Colon (tissue), 2 donors: ENCODE measurements around the gene KRTAP10-10.
"Not testable (repeated sequence)": the region's sequence is repeated elsewhere in the genome, so short reads cannot be mapped to it uniquely, and the experiment has no call there.

ENCODE experiments used
- FAIRE-seq: peaks from 2 replicates; lab custom pipeline; 2012; peaks lifted over from hg19 to GRCh38; lab: Jason Lieb, UNC
- donor health status: control.
- donor health status: control.

KRTAP10-10 gene

DNA sequence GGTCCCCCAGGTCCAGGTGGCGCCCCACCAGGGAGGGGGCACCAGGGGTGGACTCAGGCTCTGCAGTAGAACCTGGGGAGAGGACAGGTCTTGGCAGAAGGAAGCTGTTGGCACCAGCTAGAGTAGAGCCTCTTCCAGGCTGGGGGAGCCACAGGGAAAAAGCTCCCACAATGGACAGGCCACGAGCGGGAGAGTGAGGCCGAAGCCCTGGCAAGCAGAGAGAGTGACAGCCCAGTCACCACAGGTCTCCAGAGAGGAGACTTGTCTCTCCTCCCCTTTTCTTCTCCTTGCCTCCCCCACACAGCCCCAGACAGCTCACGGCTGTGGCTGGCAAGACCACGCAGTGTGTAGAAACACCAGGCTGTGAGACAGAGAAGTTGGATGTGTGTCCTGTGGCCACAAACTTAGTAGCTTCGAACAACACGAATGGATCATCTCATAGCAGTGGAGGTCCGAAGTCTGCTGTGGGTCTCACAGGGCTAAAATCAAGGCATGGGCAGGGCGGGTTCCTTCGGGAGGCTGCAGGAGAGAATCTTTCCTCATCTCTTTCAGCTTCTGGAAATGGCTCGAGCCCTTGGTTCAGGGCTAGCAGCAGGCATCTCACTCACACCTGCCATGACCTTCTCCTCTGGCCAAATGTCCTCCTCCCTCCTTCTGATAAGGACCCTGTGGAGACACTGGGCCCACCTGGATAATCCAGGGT, 14.0 kb downstream of the KRTAP10-10 start:
- no peak for FAIRE-seq

DNA sequence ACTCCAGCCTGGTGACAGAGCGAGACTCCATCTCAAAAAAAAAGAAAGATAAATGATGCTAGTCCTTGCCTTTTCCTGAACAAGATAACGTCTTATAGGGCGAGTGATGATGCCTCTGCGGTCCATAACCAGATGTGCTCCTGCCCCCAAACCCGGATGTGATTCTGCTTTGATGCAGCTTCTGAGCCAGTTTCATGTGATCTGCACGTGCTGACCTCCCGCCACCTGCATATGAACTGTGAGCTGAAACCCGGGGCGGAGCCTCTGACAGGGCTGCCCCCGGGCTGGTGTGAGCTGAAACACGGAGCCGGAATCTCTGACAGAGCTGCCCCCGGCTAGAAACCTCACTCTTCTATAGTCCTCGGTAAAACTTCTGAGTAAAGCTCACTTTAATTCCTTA, 16.0 kb downstream of the KRTAP10-10 start:
- FAIRE-seq, result no peak

DNA sequence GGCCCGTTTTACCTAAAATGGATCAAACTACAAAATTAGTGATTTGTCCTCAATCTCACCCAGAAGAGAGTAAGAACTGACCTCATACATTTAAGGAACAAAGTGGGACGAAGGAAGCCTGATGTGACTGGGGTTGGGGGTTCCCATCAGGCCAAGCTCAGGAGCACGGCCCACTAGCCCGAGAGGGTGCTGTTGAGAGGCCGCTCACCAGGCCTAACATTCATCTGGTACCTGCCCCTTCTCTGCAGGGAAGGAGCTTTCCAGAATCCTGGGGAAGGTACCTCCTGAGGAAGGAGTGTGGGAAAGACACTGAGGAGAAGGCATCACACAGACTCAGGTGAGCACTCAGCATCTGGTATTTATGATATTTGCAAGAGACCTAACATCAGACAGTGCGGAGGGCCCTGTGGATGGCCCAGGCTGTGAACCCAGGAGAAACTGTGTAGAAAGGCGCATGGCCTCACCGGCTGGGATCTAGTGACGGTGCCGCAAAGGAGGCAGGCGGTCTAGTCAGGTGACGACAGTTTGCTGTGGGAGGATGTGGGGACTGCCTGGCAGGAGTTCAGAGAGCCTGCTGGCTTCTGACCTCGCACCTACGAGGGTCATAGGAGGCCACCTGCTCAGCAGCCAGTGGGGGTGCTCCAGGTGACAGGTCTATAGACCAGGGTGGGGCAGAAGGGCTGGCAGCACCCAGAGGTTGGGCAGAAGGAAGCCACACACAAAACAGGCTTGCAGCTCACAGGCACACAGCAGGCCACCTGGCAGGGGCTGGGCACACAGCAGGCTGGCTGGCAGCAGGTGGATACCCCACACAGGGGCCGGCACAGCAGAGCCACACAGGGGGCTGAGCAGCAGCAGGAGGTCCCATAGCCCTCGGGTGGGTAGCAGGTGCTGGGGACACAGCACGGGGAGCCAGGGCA, 16.8 kb downstream of the KRTAP10-10 start:
- FAIRE-seq, result no peak

DNA sequence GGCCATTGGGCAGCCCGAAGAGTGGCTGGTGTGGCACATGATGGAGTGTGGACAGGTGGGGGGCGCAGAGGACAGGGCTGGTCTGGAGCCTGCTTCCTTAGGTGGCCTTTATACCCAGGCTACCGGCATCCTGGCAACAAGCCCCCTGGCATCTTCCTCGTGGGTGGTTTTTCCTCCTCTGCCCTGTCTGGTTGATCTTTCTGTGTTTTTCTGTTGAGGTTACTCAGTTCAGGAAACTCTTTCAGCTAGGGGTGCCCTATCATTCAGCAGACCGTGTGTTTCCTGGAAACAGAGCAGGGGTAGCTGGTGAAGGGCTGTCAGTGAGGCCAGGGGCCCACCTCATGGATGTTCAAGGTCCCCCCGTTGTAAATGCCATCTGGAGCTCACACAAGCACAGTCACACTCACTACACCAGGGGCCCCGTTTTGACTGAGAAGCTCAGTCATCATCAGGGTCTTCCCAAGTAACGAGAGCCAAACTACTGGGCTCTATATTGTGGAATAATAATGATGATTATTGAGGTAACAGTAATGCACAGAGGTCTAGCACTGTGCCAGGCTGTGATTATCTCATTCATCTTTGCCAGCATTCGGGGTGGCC, 17.5 kb downstream of the KRTAP10-10 start, which contains the start of gene KRTAP12-4:
TSS of gene KRTAP12-4 (minus strand) at position 84 of the 600 bp plus-strand sequence. CDS start at position 39, 45 bp downstream.
- FAIRE-seq, result no peak

DNA sequence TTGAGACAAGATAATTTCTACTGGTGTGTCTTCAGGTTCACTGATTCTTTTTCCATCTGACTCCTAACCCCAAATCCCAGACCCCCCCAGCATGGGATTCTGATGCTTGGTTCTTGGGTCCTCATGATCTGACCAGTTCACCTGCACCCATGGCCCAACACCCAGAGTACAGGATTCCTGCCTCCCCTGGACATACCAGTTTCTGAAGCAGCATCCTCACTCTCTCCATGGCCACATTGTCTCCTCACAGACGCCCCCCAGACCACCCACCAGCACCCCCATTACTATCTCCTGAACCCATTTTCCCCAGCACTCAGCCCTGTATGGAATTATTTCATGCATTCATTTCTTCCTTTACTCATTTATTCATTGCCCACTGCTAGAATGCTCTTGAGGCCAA, 19.7 kb downstream of the KRTAP10-10 start:
- no peak for FAIRE-seq

DNA sequence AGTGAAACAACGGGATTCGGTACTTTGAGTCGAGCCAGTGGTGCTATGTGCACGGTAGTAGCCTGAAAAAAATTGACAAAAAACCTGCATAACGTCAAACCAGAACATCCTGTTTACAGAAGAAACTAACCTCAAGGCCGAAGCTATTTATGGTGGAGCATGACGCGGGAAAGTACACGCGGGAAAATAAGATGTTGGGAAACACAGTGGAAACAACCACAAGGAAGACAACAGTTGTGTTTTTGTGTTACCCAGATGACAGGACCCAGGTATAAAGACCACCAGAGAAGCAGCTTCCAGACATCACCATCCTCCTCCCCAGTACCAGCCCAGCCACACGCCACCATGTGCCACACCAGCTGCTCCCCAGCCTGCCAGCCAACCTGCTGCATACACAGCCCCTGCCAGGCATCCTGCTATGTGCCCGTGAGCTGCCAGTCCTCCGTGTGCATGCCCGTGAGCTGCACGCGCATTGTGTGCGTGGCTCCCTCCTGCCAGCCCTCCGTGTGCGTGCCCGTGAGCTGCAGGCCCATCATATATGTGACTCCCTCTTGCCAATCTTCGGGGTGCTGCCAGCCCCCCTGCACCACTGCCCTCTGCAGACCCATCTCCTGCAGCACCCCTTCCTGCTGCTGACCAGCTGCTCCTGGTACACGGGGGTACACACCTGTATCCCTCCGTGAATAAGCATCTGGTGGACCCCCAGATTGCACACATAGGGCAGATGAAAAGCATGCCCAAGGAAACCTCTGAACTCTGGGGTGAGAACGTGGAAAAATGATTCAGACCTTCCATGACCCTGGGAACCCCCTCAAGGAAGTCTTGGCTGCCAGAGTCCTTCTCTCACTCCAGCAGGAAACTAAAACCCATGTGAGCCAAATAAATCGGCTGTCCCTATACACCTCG, 20.7 kb downstream of the KRTAP10-10 start, which contains the start of gene KRTAP12-3:
TSS of gene KRTAP12-3 (plus strand) at position 298 of the 906 bp plus-strand sequence. CDS start at position 346, 48 bp downstream.
- no peak for FAIRE-seq

DNA sequence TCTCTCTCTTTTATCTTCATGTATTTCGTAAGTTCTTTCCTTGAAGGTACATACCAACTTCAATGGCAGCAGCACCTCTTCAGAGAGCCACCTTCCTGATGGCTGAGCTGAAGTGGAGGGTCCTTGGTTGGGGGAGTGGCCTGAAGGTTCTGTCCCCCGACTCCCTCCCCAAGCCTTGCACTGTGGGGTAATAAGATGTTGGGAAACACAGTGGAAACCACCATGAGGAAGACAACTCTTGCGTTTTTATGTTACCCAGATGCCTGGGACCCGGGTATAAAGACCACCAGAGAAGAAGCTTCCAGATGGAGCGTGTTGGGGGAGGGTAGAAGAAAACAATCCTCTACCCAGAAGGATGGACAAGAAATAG, 21.4 kb downstream of the KRTAP10-10 start:
- FAIRE-seq, result no peak

DNA sequence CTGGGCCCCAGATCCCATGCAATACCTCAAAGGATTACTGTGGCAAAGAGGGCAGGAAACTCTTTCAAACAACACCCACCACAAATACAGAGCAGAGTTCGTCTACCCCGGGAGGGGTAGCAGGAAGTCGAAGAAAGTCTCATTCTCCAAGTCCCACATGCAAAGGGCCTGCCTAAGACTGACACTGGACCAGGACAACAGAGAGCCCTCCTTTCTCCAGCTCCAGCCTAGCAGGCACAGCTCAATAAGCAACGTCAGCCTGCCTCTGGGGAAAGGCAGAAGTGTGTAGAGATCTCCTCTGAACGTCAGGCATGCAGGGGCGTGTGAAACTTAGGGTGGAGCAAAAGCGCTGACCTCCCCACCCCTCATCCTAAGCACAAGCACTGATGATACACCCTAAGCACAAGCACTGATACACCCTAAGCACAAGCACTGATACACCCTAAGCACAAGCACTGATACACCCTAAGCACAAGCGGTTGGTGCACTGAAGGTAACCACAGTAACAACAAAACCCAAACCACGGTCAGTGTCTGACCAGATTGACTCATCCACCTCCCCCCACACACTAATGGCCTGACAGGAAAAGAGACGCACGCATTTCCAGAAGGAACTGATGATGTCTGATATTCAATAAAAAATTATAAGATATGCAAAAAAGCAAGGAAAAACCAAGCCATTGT, 21.9 kb downstream of the KRTAP10-10 start:
- FAIRE-seq, result no peak

DNA sequence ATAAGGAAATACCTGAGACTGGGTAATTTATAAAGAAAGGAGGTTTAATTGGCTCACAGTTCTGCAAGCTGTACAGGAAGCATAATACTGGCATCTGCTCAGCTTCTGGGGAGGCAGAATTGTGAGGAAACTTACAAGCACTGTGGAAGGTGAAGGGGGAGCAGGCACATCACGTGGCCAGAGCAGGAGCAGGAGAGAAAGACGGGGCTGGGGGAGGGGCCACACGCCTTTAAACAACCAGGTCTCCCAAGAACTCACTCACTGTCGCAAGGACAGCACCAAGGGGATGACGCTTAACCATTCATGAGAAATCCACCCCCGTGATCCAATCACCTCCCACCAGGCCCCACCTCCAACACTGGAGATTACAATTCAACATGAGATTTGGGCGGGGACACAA, 24.4 kb downstream of the KRTAP10-10 start:
- not testable (repeated sequence) for FAIRE-seq

DNA sequence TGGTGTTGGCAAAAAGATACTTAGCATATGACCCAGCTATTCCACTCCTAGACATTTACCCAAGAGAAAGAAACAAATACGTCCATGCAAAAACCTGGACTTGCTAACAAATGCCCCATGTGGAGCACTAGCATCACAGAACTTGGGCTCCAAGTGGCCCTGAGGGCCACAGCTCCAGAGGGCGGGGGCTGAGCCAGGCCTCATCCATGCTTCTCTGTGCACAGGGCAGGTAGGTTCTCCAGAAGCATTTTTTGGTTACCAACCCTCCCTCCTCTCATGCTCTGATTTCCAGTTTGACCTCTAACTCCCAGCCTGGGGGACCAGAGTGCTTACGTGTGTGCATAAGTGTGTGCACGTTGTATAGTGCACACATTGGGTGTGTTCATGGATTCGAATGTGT, 27.5 kb downstream of the KRTAP10-10 start:
- no peak for FAIRE-seq

DNA sequence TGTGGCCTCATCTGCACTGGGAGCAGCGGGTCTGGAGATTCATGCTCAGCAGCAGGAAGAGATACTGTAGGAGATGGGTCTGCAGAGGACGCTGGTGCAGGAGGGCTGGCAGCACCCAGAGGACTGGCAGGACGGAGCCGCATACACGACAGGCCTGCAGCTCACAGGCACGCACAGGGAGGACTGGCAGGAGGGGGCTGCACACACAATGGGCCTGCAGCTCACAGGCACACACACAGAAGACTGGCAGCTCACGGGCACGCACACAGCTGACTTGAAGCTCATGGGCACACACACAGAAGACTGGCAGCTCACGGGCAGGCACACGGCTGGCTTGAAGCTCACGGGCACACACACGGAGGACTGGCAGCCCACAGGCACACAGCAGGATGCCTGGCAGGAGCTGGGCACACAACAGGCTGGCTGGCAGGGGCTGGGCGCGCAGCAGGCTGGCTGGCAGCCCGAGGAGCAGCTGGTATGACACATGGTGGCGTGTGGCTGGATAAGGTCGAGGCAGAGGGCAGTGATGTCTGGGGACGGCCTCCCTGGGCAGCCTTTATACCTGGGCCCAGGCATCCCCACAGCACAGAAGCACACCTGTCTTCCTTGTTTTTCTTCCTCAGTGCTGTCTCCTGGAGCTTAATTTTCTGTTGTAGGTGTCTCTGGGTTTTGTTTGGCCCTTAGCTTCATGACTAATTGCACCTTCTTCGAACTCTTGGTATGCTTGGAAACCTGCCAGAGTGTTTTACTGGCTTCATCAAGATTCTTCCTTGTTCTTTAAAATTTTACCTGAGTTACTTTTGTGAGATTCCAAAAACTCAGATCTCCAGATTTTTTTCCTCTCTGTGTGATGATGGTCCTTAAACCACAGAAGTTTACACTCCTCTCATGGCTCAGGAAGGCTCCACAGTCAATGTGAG, 29.5 kb downstream of the KRTAP10-10 start, which contains the start of gene KRTAP12-2:
TSS of gene KRTAP12-2 (minus strand) at position 527 of the 920 bp plus-strand sequence. CDS start at position 486, 41 bp downstream.
- no peak for FAIRE-seq

DNA sequence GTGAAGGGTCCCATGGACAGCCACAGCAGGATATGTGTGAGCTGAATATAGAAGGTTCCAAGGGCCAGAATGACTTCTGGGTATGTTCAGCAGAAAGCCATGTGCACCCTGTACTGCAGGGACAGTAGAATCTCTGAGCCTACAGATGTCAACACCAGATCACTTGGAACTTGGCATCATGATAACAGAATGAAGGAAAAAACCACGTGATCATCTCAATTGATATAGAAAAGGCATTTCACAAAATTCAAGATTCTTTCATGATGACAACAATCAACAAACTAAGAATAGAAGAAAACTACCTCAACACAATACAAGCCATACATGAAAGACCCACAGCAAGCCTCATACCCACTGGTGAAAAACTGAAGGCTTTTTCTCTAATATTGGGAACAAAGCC, 30.5 kb downstream of the KRTAP10-10 start:
- FAIRE-seq, result no peak

DNA sequence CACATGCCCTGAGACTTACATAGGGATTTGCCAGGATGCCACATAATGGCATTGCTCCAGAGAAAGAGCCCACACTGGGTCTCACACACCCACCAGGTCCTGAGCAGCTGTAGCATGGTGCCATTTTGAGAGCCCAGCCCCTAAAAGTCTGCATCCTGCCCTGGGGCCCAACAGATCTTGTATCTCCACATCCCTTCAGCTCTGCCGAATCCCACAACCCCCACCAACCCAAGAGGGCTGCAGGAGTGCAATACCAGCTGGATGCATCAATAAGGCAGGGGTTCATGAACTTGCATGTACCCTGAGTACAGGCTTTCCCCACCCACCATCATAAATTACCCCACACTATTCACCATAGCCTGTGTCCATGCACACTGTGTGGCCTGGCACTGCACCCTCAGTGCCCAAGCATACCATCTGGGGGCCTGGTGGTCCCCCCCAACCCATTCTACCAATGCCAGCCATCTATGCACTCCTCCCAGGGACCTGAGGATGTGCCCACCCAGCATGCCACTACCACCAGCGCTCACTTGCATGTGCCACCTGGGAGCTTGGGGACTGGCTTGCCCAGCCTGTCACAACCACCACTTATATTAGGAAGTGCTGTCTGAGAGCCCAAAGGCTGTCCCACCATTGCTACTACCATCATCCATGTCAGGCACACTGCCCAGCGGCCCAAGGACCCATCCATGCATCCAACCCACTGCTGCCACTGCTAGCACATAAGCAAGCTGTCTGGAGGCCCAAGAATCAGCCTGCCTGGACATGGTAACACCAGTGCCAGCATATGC, 33.7 kb downstream of the KRTAP10-10 start:
- FAIRE-seq, result no peak

DNA sequence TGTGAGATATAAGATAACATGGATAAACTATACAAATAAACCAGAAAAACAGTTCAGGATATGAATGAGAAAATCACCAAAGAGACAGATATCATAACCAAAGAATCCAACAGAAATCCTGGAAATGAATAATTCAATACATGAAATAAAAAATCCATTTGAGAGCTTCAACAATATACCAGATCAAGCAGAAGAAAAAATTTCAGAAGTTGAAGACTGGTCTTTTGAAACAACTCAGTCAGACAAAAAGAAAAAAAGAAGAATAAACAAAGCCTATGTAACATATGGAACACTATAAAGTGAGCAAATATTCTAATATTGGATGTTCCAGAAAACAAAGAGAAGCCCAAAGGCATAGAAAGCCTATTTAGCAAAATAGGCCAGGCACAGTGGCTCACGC, 34.8 kb downstream of the KRTAP10-10 start:
- FAIRE-seq, result no peak

DNA sequence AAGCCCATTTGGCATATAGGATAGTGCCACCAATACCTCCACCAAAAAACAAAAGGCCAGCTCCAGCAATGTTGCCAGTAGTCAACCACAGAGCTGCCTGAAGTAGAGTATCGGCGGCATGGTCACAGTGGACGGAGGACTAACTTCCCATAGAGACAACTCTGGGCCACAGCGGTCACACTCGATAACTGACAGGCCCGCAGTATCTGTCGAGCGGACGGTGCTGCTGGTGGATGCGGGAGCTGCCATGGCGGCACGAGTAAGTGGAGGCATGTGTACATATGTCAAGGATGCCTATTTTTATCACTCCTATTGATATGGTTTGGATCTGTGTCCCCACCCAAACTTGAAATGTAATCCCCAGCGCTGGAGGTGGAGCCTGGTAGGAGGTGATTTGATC, 40.7 kb downstream of the KRTAP10-10 start:
- FAIRE-seq, result no peak

DNA sequence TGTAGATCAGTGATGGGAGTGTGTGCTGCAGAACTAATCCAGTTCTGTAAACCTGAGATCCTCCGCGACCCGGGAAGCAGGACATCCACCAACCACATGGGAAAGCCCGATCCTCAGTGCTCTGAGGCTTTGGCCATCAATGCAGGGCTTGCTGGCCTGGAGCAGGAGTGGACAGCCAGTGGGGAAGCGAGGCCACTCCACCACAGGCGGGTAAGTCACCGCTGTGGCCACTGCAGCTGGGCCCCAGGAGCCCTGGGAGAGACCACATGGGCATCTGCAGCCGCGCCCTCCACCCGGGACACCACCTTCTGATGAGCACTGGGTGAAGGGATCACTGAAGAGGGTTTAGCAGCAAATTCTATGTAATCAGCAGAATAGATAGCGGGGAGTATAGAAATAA, 44.0 kb downstream of the KRTAP10-10 start:
- FAIRE-seq, result no peak

DNA sequence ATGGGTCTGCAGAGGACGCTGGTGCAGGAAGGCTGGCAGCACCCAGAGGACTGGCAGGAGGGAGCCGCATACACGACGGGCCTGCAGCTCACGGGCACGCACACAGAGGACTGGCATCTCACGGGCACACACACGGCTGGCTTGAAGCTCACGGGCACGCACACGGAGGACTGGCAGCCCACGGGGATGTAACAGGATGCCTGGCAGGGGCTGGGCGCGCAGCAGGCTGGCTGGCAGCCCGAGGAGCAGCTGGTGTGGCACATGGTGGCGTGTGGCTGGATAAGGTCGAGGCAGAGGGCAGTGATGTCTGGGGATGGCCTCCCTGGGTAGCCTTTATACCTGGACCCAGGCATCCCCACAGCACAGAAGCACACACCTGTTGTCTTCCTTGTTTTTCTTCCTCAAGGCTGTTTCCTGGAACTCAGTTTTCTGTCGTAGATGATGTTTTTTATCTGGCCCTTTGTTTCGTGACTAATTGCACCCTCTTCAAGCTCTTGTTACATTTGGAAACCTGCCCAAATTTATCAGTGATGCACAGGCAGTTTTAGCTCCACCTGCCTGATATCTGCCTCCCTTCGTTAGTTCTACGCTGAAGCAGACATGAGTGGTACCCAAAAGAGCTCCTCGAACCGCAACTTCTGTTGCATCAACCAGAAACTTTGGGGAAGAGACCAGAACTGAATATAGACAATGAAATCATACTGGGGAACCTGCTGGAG, 44.9 kb downstream of the KRTAP10-10 start, which contains the start of gene KRTAP12-1:
TSS of gene KRTAP12-1 (minus strand) at position 303 of the 719 bp plus-strand sequence. CDS start at position 263, 40 bp downstream.
- no peak for FAIRE-seq

DNA sequence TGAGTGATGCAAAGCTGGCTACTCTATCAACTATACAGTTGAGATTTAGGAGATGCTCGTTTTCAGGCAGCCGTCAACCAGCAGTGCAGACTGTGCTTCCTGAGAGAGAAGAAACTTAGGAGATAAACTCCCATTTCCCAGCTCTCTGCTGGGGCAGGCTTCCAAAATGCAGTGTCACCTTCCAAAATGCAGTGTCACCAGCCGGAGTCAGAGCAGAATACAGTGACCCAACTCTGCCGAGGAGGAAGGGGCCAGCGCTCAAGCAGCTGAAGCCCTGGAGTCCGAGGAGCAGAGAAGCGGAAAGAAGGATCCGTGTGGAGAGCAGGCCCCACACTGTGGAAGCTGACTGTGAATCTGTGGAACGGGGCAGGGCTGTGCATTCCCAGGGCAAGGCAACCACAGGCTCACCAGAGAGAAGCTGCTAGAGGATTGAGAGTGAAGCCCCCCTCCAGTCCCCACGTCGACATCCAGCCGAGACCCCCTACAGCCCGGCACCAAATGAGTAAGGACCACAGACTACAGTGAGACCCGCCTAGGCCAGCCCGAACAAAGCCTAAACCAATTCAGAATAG, 45.5 kb downstream of the KRTAP10-10 start:
- no peak for FAIRE-seq
